H1 (cell line): ENCODE results near the gene RPL36A. TPM values are rescaled to one million over a fixed set of nuclear protein-coding genes. Genes with fewer than 3 reads are reported as not detected.

ENCODE experiments used
- CTCF ChIA-PET: fragments of 300-600 bp; sonication (Branson Sonifier 250); formaldehyde crosslinking; loops from one replicate; lab custom pipeline; 2021; ENCODE audit not compliant: partially characterized antibody; lab: Charles Lee
- POLR2A ChIA-PET: fragments of 300-600 bp; sonication (Branson Sonifier 250); formaldehyde crosslinking; loops from one replicate; lab custom pipeline; 2021; ENCODE audit warnings: inconsistent platforms; ENCODE audit not compliant: partially characterized antibody; lab: Charles Lee
- DNase-seq, 2 experiments: peaks; one replicate each; pipeline versions ENCODE4 v3.0.0 to v3.0.0-alpha.2; 2010 to 2022; ENCODE audit warnings: low spot score in 2 of 2, low read depth in 1 of 2, mixed read lengths in 1 of 2
- FAIRE-seq: peaks from 2 replicates; lab custom pipeline; 2011; peaks lifted over from hg19 to GRCh38; lab: Jason Lieb, UNC
- H2AFZ ChIP-seq: 2 replicates; pipeline ENCODE4 v1.8.1; 2012; ENCODE audit warnings: low read length, inconsistent platforms
- H2AK5ac ChIP-seq: 2 replicates; pipeline ENCODE4 v1.6.1; 2013; ENCODE audit warnings: low read depth, low read length
- H2BK120ac ChIP-seq: replicated peaks from 2 replicates; pipeline ENCODE3; 2013; ENCODE audit warnings: low read depth, low read length, inconsistent platforms
- H2BK12ac ChIP-seq: 2 replicates; pipeline ENCODE4 v1.6.1; 2013; ENCODE audit warnings: low read depth, low read length
- H2BK15ac ChIP-seq: 2 replicates; pipeline ENCODE4 v1.6.1; 2013; ENCODE audit warnings: low read length
- H2BK20ac ChIP-seq: 2 replicates; pipeline ENCODE4 v1.6.1; 2013; ENCODE audit warnings: low read length
- H2BK5ac ChIP-seq: 2 replicates; pipeline ENCODE4 v1.6.1; 2013; ENCODE audit warnings: low read depth, low read length
- H3K14ac ChIP-seq: 2 replicates; pipeline ENCODE4 v1.6.1; 2013; ENCODE audit warnings: inconsistent platforms; ENCODE audit not compliant: insufficient read length
- H3K18ac ChIP-seq: 2 replicates; pipeline ENCODE4 v1.6.1; 2013; ENCODE audit warnings: low read length; ENCODE audit errors: extremely low read depth
- H3K23ac ChIP-seq: 2 replicates; pipeline ENCODE4 v1.6.1; 2013; ENCODE audit warnings: inconsistent platforms; ENCODE audit not compliant: insufficient read length
- H3K23me2 ChIP-seq: 2 replicates; pipeline ENCODE4 v1.6.1; 2013; ENCODE audit warnings: low read depth, low read length
- H3K27ac ChIP-seq: 2 replicates; pipeline ENCODE4 v1.6.1; 2011; ENCODE audit warnings: low read depth, low read length, inconsistent platforms
- H3K27me3 ChIP-seq, 4 experiments: replicated peaks in 1 of 4; 1 replicate in 1 of 4; 2 replicates in 3 of 4; pipeline versions ENCODE4 v1.6.1 to v1.8.1; 2011 to 2013; ENCODE audit warnings: low read length in 3 of 4, mild to moderate bottlenecking in 3 of 4, inconsistent platforms in 2 of 4, mixed read lengths in 2 of 4, moderate library complexity in 1 of 4; ENCODE audit not compliant: control insufficient read depth in 3 of 4, insufficient read depth in 3 of 4; ENCODE audit errors: extremely low read depth in 1 of 4
- H3K36me3 ChIP-seq, 4 experiments: 2 replicates each; pipeline versions ENCODE4 v1.6.1 to v1.8.1; 2011 to 2013; ENCODE audit warnings: mild to moderate bottlenecking in 4 of 4, low read length in 3 of 4, moderate library complexity in 2 of 4, control low read depth in 1 of 4, inconsistent platforms in 1 of 4; ENCODE audit not compliant: insufficient read depth in 4 of 4, control insufficient read depth in 2 of 4
- H3K4ac ChIP-seq: replicated peaks from 2 replicates; pipeline ENCODE3; 2013; ENCODE audit warnings: low read length, low read depth, mixed read lengths, inconsistent platforms; ENCODE audit not compliant: insufficient read length
- H3K4me1 ChIP-seq, 4 experiments: replicated peaks in 1 of 4; 1 replicate in 1 of 4; 2 replicates in 3 of 4; pipeline versions ENCODE4 v1.6.1 to v1.8.1; 2011 to 2013; ENCODE audit warnings: low read length in 3 of 4, inconsistent platforms in 2 of 4, mixed read lengths in 1 of 4; ENCODE audit not compliant: insufficient read depth in 4 of 4, control insufficient read depth in 3 of 4
- H3K4me2 ChIP-seq, 2 experiments: 2 replicates each; pipeline versions ENCODE4 v1.6.1 to v1.8.1; 2011 to 2013; ENCODE audit warnings: low read depth in 2 of 2, low read length in 2 of 2, control low read depth in 1 of 2, inconsistent platforms in 1 of 2, mild to moderate bottlenecking in 1 of 2; ENCODE audit not compliant: insufficient read depth in 1 of 2
- H3K4me3 ChIP-seq, 4 experiments: fragments of 200-600, 300-600 bp in 1 of 4; sonication (generic), shearing (Covaris generic), sonication (Bioruptor Twin) in 1 of 4; 2 replicates each; pipeline versions ENCODE4 v1.5.1 to v1.8.1; 2011 to 2016; ENCODE audit warnings: low read length in 4 of 4, low read depth in 3 of 4, control low read depth in 2 of 4, inconsistent platforms in 2 of 4, mild to moderate bottlenecking in 2 of 4, mixed read lengths in 1 of 4, moderate library complexity in 1 of 4; ENCODE audit not compliant: insufficient read depth in 2 of 4; ENCODE audit errors: extremely low read depth in 1 of 4
- H3K56ac ChIP-seq: replicated peaks from 2 replicates; pipeline ENCODE3; 2013; ENCODE audit warnings: low read depth, mild to moderate bottlenecking, mixed read lengths, low read length, inconsistent platforms; ENCODE audit not compliant: insufficient read length
- H3K79me1 ChIP-seq: 2 replicates; pipeline ENCODE4 v1.6.1; 2013; ENCODE audit warnings: low read depth, low read length, control low read depth
- H3K79me2 ChIP-seq, 2 experiments: 2 replicates each; pipeline versions ENCODE4 v1.6.1 to v1.8.1; 2012 to 2013; ENCODE audit warnings: low read length in 2 of 2, mild to moderate bottlenecking in 2 of 2, inconsistent platforms in 1 of 2; ENCODE audit not compliant: insufficient read depth in 2 of 2, control insufficient read depth in 1 of 2
- H3K9ac ChIP-seq, 4 experiments: replicated peaks in 1 of 4; 1 replicate in 1 of 4; 2 replicates in 3 of 4; pipeline versions ENCODE4 v1.6.1 to v1.8.1; 2011 to 2013; ENCODE audit warnings: low read depth in 3 of 4, low read length in 3 of 4, control low read depth in 2 of 4, mild to moderate bottlenecking in 2 of 4, moderate library complexity in 2 of 4, inconsistent platforms in 1 of 4; ENCODE audit errors: extremely low read depth in 1 of 4
- H3K9me3 ChIP-seq, 2 experiments: 2 replicates each; pipeline versions ENCODE4 v1.6.1 to v1.8.1; 2012 to 2013; ENCODE audit warnings: mild to moderate bottlenecking in 2 of 2, moderate library complexity in 2 of 2, control low read depth in 1 of 2, inconsistent platforms in 1 of 2, low read depth in 1 of 2, low read length in 1 of 2, mixed read lengths in 1 of 2; ENCODE audit not compliant: insufficient read depth in 2 of 2
- H4K20me1 ChIP-seq, 2 experiments: replicated peaks in 1 of 2; 2 replicates each; pipeline versions ENCODE3 to v1.8.1; 2011 to 2013; ENCODE audit warnings: inconsistent platforms in 2 of 2, low read length in 2 of 2, mild to moderate bottlenecking in 1 of 2; ENCODE audit not compliant: insufficient read depth in 2 of 2, control insufficient read depth in 1 of 2
- H4K5ac ChIP-seq: 2 replicates; pipeline ENCODE4 v1.6.1; 2013; ENCODE audit warnings: low read length, low read depth, mixed read lengths, inconsistent platforms; ENCODE audit not compliant: insufficient read length
- H4K8ac ChIP-seq: 2 replicates; pipeline ENCODE4 v1.8.0; 2013; ENCODE audit warnings: mild to moderate bottlenecking, moderate library complexity, low read length, inconsistent platforms; ENCODE audit not compliant: insufficient read depth; ENCODE audit errors: extremely low read depth
- H4K91ac ChIP-seq: replicated peaks from 2 replicates; pipeline ENCODE3; 2013; ENCODE audit warnings: low read length, mixed read lengths, inconsistent platforms; ENCODE audit not compliant: insufficient read length
- CBX5 ChIP-seq: fragments of 300-800, 300-1000 bp; sonication (generic); IDR thresholded peaks from 2 replicates; pipeline ENCODE4 v1.7.1; 2016; ENCODE audit warnings: antibody characterized with exemption, low read length, low read depth
- CBX8 ChIP-seq: fragments of 300-800, 300-1000 bp; sonication (generic); IDR thresholded peaks from 2 replicates; pipeline ENCODE4 v1.7.1; 2016; ENCODE audit warnings: low read depth, low read length, borderline replicate concordance
- CEBPB ChIP-seq: IDR thresholded peaks from 2 replicates; pipeline ENCODE4 v1.6.1; 2012; ENCODE audit warnings: low read depth, low read length
- CHD1 ChIP-seq: IDR thresholded peaks from 2 replicates; pipeline ENCODE4 v1.6.1; 2012; ENCODE audit warnings: low read depth, low read length, improper control_type of control experiment
- CREB1 ChIP-seq: IDR thresholded peaks from 2 replicates; pipeline ENCODE4 v1.6.1; 2012; ENCODE audit warnings: inconsistent platforms
- EGR1 ChIP-seq: IDR thresholded peaks from 2 replicates; pipeline ENCODE4 v1.6.1; 2011; ENCODE audit warnings: low read depth, low read length, borderline replicate concordance
- HDAC2 ChIP-seq, 2 experiments: fragments of 300-600 bp in 1 of 2; sonication (generic) in 1 of 2; IDR thresholded peaks; 2 replicates each; pipeline ENCODE4 v1.6.1; 2011 to 2012; ENCODE audit warnings: low read depth in 2 of 2, low read length in 2 of 2, mild to moderate bottlenecking in 2 of 2, moderate library complexity in 2 of 2, borderline replicate concordance in 1 of 2, inconsistent platforms in 1 of 2
- JUN ChIP-seq: IDR thresholded peaks from 2 replicates; pipeline ENCODE4 v1.6.1; 2011; ENCODE audit warnings: low read depth, mild to moderate bottlenecking, improper control_type of control experiment, low read length
- POLR2AphosphoS5 ChIP-seq: IDR thresholded peaks from 2 replicates; pipeline ENCODE4 v1.6.1; 2011; ENCODE audit warnings: low read depth, low read length
- RBBP5 ChIP-seq: IDR thresholded peaks from 2 replicates; pipeline ENCODE4 v1.7.1; 2012; ENCODE audit warnings: low read depth, mild to moderate bottlenecking, inconsistent platforms, low read length, moderate library complexity, borderline replicate concordance
- SAP30 ChIP-seq: fragments of 300-600 bp; sonication (generic); IDR thresholded peaks from 2 replicates; pipeline ENCODE4 v1.7.1; 2012; ENCODE audit warnings: low read length, moderate library complexity, mild to moderate bottlenecking, inconsistent platforms; ENCODE audit not compliant: insufficient read depth, insufficient replicate concordance
- USF2 ChIP-seq: IDR thresholded peaks from 2 replicates; pipeline ENCODE4 v1.6.1; 2011; ENCODE audit warnings: low read length, improper control_type of control experiment
- polyA plus RNA-seq, 7 experiments: library from polyadenylated mRNA; depleted of rRNA in 3 of 7; stranded (reverse) in 5 of 7; unstranded in 2 of 7; fragments of >200 nt in 5 of 7; fragments of 200-250 nt in 2 of 7; gene quantifications; 1 replicate in 5 of 7; 2 replicates in 1 of 7; 4 replicates in 1 of 7; pipeline versions ENCODE4 v1.2.1 to v1.2.3, GENCODE V29; 2011 to 2013; ENCODE audit warnings: missing spikeins in 2 of 7, mixed read lengths in 2 of 7
- total RNA-seq: library from RNA; stranded (reverse); fragmentation: NEBNext Ultra II Directional; extraction: Animal tissue kit (Norgen Biotek cat#: 25700); gene quantifications from 2 replicates; pipeline ENCODE4 v1.2.1, GENCODE V29; 2021

Gene RPL36A
- total and polyA plus RNA-seq, 2 of the 8 experiments (the other 6 are each of a cell fraction or from before 2014, with no cell fraction given) = 271 to 1,587 TPM

DNA sequence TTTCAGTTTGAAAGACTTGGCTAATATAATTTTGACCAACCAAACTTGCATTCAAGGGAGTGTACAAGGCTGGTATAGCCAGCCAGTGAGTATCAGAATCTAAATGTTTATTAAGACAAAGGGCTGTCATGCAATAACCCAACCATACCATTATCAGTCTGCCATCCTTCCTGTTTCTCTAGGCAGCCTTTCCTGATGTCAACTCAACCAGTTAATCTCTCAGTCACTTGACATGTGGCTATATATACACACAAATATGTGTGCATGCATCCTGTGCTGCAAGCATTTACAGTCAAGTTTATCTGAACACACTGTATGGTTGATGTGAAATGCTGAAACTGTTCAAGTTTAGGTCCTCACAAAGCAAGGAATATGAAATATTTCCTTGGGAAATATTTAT is 22.0 kb upstream of the RPL36A start:
- Histone ChIP-seq H4K91ac (no peak overlapping the region), H3K79me1 (no peaks in the 10 kb centered on the region), H3K23ac (no peak overlapping the region), H3K4me1 (no peaks in the 10 kb centered on the region), H2BK120ac (no peak overlapping the region), H3K14ac (no peak overlapping the region), H2AFZ (no peak overlapping the region), H4K8ac (no peak overlapping the region), H4K20me1 (no peaks in the 10 kb centered on the region), H3K9ac (no peak overlapping the region), H3K23me2 (no peaks in the 10 kb centered on the region), H2AK5ac (no peak overlapping the region), H3K79me2 (no peaks in the 10 kb centered on the region), H3K4me3 (no peak overlapping the region), H3K9me3 (no peaks in the 10 kb centered on the region), H4K5ac (no peak overlapping the region), H3K36me3 (no peaks in the 10 kb centered on the region), H2BK5ac (no peak overlapping the region), H2BK12ac (no peak overlapping the region), H3K27ac (no peak overlapping the region), H3K4me2 (no peak overlapping the region), H2BK15ac (no peak overlapping the region), H3K56ac (no peak overlapping the region), H2BK20ac (no peak overlapping the region), H3K18ac (no peak overlapping the region), H3K4ac (no peak overlapping the region), H3K27me3 (no peaks in the 10 kb centered on the region)
- ChIA-PET POLR2A (interaction anchor here (3.5 kb wide), 1 partner anchor 22 kb away, joined by 18 read pairs; the partner anchor contains the start of gene RPL36A), CTCF (interaction anchor here (2.2 kb wide), 1 partner anchor 21 kb away, joined by 6 read pairs; the partner anchor contains the start of gene RPL36A)
- DNase-seq (no peak), FAIRE-seq (no peak)
- TF ChIP-seq POLR2AphosphoS5 (no peak), CBX5 (no peak), USF2 (no peak), CEBPB (no peak), EGR1 (no peak), SAP30 (no peak), JUN (no peak), HDAC2 (IDR thresholded peaks at IDR 0.05; ENCODE audit: borderline replicate concordance in 1 of 2, low read depth in 2 of 2, low read length in 2 of 2) (no peak), RBBP5 (no peak), CBX8 (no peak), CHD1 (no peak), CREB1 (no peak)
